ENCODE measurements around the gene ZNF747. TPM values are rescaled to one million over a fixed set of nuclear protein-coding genes. Genes with fewer than 3 reads are reported as not detected.

ZNF747 gene
- total RNA-seq, 1 donor from 2014 or later: 19.6 TPM

DNA sequence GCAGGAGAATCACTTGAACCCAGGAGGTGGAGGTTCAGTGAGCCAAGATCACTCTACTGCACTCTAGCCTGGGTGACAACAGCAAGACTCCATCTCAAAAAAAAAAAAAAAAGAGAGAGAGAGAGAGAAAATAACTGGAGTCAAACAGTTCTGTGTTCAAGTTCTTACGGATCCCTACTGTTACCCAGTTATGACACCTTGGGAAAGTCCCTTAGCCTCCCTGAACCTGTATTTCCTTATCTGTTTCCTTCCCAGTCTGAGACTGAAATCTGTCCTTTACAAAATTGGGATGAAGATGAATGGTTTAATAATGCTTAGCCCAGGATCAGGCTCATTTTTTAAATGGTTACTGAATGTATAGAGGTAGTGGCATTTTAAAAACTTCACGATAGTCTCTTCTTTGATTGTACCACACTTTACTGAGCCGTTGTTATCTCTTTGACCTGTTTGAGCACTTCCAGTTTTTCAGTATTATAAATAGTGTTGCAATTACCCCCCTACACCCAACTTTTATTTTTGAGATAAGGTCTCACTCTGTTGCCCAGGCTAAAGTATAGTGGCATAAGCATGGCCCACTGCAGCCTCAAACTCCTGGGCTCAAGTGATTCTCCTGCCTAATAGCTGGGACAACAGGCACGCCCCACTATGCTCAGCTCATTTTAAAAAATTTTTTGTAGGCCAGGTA lies 25.4 kb downstream of the ZNF747 start:
- H3K9me3 ChIP-seq: no peaks in the 10 kb centered on the region
- TF ChIP-seq CTCF (IDR thresholded peaks at IDR 0.05): no peak
- no peaks in the 10 kb centered on the region for H3K4me1 ChIP-seq
- H3K27me3 ChIP-seq: no peaks in the 10 kb centered on the region
- no peak for DNase-seq (ENCODE audit: low spot score in 2 of 2)
- no peaks in the 10 kb centered on the region for H3K36me3 ChIP-seq
- intact Hi-C loops (cut with DNase I): no loop called here
- no peak overlapping the region for H3K27ac ChIP-seq
- no peak overlapping the region for H3K4me3 ChIP-seq

- H3K9me3 ChIP-seq: no peaks in the 10 kb centered on the region
- no peak for TF ChIP-seq CTCF (IDR thresholded peaks at IDR 0.05)
- H3K27me3 ChIP-seq: no peaks in the 10 kb centered on the region
- no peak for DNase-seq (ENCODE audit: low spot score in 2 of 2)
- H3K4me3 ChIP-seq: no peak overlapping the region
- no peaks in the 10 kb centered on the region for H3K36me3 ChIP-seq
- H3K27ac ChIP-seq: no peak overlapping the region
- no peaks in the 10 kb centered on the region for H3K4me1 ChIP-seq
- intact Hi-C loops (cut with DNase I): no loop called here
Measured at GRCh38 chr16:30503403-30504296, 31.0 kb downstream of the ZNF747 start.

GRCh38 chr16:30499284-30499683 lies 35.4 kb downstream of the ZNF747 start:
- no peak overlapping the region for H3K27ac ChIP-seq
- no peak for TF ChIP-seq CTCF (IDR thresholded peaks at IDR 0.05)
- H3K4me1 ChIP-seq: no peaks in the 10 kb centered on the region
- no peak overlapping the region for H3K4me3 ChIP-seq
- H3K9me3 ChIP-seq: no peaks in the 10 kb centered on the region
- intact Hi-C loops (cut with DNase I): no loop called here
- no peaks in the 10 kb centered on the region for H3K36me3 ChIP-seq
- DNase-seq (ENCODE audit: low spot score in 2 of 2): no peak
- no peaks in the 10 kb centered on the region for H3K27me3 ChIP-seq

DNA sequence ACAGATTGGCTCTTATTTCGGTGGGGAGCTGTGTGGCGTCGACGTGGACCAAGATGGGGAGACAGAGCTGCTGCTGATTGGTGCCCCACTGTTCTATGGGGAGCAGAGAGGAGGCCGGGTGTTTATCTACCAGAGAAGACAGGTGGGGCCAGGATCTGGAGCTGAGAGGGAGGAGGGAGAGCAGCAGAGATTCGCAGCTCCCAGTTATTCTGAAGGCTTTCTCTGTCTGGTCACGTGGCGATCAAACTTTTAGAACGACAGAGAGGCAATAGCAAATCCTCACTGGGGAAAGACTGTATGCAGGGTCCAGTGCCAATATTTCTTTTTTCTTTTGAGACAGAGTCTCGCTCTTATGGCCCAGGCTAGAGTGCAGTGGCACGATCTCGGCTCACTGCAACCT lies 39.9 kb downstream of the ZNF747 start:
- H3K27me3 ChIP-seq: no peaks in the 10 kb centered on the region
- no peak for DNase-seq (ENCODE audit: low spot score in 2 of 2)
- TF ChIP-seq CTCF (IDR thresholded peaks at IDR 0.05): no peak
- H3K9me3 ChIP-seq: no peaks in the 10 kb centered on the region
- no peaks in the 10 kb centered on the region for H3K36me3 ChIP-seq
- H3K4me1 ChIP-seq: no peaks in the 10 kb centered on the region
- intact Hi-C loops (cut with DNase I): no loop called here
- no peak overlapping the region for H3K4me3 ChIP-seq
- no peak overlapping the region for H3K27ac ChIP-seq

DNA sequence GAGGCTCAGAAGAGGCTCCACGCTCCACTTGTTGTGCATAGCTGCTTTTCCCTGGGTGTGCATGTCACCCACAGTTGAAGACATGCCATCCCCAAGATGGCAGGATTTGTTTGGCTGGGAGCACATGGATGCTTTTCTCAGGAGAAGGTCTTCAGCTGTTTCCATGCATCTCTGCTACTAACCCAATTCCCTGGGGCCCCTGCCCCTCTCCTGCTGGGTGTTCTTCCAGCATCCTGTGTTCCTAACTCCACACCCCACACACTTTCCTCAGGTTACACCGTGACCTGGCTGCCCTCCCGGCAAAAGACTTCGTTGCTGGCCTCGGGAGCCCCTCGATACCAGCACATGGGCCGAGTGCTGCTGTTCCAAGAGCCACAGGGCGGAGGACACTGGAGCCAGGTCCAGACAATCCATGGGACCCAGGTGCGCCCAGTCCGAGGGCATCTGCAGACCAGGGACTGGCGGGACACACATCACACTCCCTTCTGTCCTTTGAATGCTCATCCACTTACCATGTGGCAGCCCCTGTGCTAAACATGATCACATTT lies 40.6 kb downstream of the ZNF747 start:
- Histone ChIP-seq H3K27me3 (no peaks in the 10 kb centered on the region), H3K27ac (no peak overlapping the region), H3K36me3 (no peaks in the 10 kb centered on the region), H3K9me3 (no peaks in the 10 kb centered on the region), H3K4me1 (no peaks in the 10 kb centered on the region), H3K4me3 (no peak overlapping the region)
- no peak for TF ChIP-seq CTCF (IDR thresholded peaks at IDR 0.05)
- intact Hi-C loops (cut with DNase I): no loop called here
- DNase-seq (ENCODE audit: low spot score in 2 of 2): no peak
